ENCODE results near the gene STK39.

STK39 gene

DNA sequence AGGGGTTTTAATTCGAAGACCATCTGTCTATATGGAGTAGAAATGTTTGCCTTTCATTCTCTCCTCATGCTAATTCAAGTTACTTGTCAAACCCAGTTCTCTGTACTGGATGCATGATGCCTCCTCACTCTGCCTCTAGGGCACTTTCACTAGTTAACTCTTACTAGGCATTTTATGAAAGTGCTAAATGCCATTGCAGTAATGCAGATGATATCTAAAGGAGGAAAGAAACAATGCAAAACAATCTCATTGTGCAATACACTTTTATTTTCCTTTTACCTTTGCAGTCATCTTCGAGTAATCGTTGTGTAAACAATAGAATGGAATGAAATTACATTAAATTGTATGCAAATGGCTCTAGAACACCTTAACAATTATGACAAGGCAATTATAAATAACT is 293.6 kb downstream of the STK39 start:
- DNase-seq (ENCODE audit: low spot score) = no peak

DNA sequence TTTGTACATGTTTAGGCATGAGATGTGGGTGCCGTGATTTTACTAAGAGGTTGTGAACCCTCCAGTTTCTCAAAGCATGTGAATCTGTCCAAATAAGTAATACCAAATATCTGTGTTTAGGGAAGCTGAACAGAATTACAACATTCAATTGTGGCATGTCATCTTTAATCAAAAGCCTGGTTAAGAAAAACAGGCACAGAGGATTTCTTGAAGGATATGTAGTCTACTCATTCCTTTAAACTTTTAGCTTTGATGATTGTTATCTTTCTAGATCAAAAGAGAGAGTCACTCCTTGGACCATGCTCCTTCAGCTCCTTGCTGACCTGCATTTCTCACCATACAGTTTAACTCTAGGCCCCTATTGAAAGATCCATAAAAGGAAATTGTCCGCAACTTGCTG is 296.8 kb downstream of the STK39 start:
- DNase-seq (ENCODE audit: low spot score) = no peak

DNA sequence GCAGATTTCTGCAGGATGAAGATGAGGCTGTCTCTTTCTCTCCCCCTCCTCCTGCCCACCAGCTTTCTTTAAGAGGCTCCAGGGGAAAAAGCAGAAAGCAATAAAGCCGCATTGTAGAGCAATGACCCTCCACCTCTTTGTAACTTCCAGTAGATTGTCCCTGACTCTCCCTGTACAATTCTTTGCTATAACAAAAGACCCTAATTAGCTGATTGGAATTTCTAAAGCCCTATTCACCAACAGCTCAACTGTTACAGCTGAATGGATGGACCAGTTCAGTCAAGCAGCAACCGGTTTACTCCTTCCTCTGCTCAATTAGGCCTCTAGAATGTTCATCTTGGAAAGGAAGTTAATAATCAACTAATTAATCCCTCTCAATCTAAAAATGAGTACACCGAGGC is 301.0 kb downstream of the STK39 start:
- DNase-seq (ENCODE audit: low spot score) = no peak

DNA sequence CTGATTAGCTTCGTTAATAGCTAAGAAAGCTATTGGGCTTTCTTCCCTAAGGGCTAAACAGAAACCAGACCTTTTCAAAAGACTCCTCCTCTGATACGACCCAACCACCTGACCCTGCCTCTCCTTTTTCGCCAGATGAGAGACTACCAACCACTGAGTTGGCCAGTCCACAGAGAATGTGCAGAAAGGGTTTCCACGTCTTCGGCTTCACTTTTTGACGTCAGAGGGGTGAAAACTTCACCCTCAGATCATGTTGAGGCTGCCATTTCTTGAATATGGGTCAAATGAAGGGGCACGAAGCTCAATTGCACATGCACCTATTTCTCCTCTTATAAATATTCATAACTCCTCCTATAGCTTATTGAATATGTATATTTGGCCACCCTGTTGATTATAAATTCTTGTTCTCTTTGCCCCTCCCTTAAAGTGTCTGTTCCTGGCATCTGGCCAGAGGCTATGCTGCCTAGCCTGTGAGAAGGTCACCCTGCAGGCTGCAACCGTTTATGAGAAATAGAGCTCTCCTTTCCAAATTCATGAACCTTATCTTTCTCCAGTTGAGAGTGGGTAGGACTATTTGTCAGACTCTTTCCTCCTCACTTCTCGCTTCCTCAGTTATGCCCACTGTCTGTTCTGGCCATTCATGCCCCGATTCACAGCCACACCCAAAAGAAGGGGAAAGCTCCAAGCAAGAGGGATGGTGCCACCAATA is 301.6 kb downstream of the STK39 start:
- DNase-seq (ENCODE audit: low spot score) = no peak

DNA sequence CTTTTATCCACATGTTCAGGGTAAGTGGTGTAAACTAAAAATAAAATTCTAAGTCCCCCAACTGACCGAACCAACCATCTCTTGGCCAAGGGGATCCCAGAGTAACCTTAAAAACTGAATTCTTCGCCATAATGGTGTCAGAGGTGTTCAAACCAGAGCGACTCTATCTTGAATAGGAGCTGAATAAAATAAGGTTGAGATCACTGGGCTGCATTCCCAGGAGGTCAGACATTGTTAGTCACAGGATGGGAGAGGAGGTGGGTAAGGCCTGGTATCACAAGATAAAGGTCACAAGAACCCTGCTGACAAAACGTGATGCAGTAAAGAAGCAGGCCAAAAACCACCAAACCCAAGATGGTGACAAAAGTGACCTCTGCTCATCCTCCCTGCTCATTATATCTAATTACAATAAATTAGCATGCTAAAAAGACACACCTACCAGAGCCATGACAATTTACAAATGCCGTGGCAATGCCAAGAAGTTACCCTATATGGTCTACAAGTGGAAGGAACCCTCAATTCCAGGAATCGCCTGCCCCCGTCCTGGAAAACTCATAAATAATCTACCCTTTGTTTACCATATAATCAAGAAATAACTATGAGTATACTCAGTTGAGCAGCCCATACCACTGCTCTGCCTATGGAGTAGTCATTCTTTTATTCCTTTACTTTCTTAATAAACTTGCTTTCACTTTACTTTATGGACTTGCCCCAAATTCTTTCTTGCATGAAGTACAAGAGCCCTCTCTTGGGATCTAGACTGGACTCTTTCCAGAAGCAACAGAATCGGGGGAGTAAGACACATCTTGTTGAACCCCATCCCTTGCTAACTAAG is 302.4 kb downstream of the STK39 start:
- DNase-seq (ENCODE audit: low spot score) = no peak

DNA sequence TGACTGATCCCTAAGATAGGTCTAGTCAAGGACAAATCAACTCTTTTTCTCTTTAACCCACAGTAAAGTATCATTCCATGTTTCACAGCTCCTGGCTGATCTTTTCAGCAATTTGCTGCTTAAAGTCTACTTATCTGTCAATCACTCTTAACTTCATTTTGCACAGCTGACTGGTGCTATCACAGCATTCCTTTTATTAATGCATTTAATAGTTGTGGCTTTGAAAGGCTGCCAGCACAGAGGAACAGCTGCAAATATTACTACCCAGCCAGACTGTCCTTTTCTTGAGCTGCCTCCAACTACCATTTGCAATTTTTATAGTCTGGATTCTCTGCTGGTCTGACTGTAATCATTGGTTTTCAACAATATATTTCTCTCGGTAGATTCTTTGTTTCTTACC is 303.5 kb downstream of the STK39 start:
- no peak for DNase-seq (ENCODE audit: low spot score)

DNA sequence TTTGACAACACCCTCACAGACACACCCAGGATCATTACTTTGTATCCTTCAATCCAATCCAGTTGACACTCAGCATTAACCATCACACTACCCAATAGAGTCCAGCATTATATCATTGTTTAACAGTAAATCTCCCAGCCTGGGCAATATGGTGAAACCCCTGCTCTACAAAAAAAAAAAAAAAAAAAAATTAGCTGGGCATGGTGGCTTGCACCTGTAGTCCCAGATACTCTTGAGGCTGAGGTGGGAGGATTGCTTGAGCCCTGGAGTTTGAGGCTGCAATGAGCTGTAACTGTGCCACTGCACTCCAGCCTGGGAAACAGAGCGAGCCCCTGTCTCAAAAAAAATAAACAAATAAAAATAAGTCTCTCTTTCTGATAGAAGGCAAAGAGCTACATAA is 304.0 kb downstream of the STK39 start:
- no peak for DNase-seq (ENCODE audit: low spot score)

DNA sequence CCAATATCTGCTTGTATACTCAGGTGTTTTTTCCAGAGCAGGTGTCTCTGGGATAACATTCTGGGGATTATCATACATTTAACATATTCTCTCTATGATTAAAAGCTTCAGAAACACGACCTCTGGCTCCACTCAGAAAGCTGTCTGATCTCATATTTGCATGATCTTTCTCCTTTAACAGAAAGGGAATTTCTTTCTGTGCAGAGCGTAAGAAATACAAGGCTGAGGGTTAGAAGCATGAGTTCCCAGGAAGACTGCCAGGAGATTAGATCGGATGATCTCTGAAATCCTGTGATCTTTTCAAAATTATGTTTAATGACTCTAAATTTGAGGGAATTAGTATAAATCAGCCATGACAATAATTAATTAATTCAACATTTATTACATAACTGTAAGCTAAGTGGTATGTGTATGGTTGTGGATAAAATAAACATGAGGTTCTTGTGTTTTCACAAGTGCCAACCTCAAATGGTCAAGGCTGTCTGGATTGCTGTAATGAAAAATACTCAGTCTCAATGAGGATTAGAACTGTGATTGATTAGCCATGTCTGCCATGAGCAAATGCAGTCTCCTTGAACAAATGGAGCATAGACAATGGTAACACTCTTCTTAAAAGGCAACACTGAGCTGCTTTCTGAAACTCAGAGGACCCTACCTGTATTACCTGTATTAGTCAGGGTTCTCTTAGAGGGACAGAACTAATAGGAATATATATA is 304.9 kb downstream of the STK39 start:
- no peak for DNase-seq (ENCODE audit: low spot score)

DNA sequence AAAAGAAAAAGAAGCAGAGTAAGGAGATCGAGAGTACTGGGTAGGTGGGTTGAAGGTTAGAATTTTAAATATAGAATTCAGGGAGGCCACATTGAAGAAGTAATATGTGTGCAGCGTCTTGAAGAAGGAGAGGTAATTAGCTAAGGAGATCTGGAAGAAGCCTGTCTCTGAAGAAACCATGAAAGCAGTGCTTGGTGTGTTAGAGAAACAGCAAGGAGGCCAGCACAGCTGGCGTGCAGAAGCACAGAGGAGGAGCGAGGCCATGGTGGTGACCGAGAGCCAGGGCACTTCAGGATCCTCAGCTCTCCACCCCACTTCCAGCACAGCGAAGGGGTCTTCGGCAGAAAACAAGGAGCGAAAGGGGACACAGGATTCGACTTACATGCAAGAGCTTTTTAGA is 305.8 kb downstream of the STK39 start:
- no peak for DNase-seq (ENCODE audit: low spot score)

DNA sequence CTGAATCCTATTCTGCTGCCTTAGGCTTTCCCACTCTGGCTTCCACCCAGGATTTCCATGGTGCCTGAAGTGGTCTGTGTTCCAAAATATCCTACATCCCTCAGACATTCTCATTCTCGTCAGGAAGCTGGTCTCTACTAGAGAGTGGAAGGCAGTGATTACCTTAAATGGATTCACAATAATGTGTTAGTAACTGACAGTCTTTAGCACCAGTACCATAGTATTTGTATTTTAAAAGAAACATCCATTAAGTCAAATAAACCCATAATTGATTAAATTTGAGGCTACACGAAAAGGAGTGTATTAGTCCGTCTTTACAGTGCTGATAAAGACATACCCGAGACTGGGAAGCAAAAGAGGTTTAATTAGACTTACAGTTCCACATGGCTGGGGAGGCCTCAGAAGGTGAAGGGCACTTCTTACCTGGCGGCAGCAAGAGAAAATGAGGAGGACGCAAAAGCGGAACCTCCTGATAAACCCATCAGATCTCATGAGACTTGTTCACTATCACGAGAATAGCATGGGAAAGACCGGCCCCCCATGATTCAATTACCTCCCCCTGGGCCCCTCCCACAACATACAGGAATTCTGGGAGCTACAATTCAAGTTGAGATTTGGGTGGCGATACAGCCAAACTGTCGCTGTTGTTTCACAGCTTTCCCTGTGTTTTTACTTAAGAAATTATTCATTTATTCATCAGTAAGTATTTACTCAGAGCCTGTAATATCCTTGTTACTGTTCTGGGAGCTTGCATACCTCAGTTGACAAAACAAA is 306.5 kb downstream of the STK39 start:
- no peak for DNase-seq (ENCODE audit: low spot score)

DNA sequence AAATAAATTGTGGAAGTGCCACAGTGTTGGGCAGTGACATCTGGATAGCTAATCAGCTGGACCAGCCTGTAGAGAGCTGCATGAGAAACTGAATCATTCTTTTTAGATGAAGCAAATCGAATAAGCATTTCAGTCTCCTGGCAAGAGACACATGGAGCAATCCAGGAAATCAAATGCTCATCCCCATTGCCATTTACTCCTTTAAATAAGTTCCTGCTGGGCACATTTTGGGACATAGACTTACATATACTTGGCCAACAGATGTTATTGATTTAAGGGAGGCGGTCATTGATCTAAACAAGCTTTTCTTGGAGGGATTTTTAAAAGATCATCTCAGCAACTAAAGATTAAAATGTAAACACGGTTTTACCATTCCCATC is 307.1 kb downstream of the STK39 start:
- no peak for DNase-seq (ENCODE audit: low spot score)

DNA sequence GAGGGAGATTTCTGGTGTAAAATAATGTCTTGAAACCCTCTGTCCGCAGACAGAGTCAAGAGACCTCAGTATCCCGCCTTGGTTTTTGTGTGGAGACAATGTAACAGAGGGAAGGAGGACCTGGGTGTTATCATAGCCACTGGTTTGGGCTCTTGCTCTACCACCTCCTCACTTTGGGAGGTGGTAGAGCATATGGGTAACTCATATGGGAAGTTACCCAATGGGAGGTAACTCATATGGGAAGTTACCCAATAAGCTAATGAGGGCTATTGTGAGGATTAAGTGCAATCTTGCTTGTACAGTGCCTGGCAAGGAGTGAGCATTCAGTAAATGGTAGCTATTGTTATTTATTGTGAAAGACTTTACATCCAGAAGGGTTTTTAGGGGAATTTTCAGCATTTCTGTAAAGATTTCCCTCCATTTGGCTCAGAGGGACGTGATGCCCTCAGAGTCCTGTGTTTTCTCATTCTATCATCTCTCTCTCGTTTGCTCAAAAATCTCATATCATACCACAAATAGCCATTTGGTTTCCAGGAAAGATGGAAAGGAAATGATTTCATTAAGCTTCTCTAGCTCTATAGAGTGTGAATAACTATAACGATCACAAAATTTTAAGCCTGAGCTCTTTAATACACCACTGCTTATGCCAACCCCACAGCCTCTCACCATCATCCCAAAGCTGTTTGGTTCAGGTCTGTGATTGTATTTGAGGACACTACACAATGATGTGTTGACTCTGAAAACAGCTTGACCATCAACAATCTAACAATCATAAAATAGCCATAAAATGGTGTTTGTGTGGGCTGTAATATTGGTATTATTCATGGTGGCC is 307.7 kb downstream of the STK39 start:
- DNase-seq (ENCODE audit: low spot score) = no peak

DNA sequence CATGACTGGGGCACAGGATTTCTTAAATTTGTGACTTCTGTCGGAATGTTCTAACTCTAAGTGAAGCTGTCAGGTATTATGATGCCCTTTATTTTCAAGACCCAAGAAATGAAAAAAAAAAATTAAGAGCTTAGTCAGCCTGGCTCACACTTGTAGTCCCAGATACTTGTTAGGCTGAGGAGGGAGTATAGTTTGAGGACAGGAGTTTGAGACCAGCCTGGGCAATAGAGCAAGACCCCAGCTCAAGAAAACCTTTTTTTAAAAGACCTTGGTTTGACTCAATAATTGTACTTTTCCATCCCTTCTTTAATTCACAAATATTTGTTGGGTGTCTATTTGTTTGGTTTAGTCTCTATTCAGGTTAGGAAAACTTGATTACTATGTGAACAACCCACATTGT is 310.0 kb downstream of the STK39 start:
- DNase-seq (ENCODE audit: low spot score) = no peak

DNA sequence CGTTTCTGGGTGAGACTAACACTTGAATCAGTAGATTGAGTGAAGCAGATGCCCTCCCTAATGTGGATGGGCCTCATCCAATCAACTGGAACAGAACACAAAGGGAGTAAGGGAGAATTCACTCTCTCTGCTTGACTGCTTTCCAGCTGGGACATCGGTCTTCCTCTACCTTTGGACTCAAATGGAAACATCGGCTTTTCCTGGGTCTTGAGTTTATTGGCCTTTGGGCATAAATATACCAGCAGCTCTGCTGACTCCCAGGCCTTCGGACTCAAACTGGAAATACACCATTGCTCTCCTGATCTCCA is 311.6 kb downstream of the STK39 start:
- no peak for DNase-seq (ENCODE audit: low spot score)

DNA sequence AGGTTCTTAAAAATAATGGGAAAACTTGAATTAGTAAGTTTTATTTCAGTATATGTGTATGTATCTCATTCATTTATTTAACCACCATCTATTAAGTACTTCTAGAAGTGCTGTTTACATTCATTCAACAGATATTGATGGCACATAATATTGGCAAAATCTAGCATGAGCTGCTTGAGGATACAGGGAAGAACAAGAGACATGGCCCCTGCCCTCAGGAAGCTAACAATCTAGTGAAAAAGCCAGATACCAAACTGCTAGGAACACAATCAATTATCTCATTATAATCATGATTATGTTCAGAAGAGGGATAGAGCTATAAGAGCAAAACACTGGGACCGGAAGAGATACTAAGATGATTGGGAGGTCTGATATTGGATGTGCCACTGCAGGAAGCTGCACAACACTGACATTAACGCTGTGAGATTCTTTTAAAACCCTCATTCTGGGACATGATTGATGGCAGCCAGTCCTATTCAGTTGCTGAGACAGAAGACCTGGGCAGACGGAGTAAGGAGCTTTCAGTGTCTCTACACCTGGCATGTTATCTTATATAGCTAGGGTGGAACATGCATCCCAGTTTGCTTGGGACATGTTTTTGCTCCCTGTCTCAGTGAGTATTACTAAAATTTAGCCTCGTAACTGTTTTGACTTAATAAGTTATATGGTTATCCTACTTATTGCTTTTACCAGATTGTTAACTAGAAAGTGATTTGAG is 314.1 kb downstream of the STK39 start:
- DNase-seq (ENCODE audit: low spot score) = no peak

DNA sequence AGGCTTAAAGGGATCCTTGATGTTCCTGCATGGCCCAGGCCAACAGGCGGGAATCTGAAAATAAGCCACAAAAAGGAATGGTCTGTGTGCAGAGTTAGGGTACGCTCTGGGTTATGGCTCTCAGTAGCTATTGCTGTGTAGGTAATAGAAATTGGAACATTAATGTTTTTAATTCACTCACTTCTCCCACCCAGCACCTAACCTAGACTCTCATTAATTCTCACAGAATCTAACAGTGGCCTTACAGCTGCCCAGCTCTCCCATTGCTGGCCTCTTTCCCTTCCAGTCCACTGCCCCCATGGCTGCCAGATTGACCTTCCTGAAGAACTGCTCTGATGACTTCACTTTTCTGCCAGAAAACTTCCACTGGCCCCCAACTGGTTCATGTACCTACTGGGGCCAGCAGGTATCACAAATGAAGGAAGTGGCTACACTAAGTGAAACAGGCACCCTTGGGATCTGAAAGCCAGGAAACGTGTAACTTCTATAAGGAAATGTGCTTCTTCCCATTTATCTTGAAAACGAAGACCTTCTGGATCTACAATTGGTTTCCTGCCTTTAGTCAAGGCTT is 315.2 kb downstream of the STK39 start:
- no peak for DNase-seq (ENCODE audit: low spot score)

DNA sequence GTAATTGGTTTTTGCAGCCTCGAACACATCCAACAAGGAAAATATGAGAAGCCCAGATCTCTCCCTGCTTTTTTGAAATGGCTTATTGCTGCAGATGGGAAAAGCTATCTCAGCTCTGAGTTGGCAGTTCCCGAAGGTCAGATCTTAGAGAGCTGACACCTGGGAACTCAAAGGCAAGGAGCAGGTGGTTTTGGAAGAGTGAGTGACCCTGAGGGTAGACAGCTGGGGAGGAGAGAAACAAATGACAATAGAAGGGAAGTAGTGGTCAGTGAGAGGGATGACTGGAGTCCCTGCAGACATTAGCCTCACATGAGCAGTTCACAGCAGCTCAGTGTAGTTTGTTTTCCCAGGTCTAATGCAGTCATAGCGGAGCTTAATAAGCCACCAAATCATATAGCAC is 317.9 kb downstream of the STK39 start:
- no peak for DNase-seq (ENCODE audit: low spot score)

DNA sequence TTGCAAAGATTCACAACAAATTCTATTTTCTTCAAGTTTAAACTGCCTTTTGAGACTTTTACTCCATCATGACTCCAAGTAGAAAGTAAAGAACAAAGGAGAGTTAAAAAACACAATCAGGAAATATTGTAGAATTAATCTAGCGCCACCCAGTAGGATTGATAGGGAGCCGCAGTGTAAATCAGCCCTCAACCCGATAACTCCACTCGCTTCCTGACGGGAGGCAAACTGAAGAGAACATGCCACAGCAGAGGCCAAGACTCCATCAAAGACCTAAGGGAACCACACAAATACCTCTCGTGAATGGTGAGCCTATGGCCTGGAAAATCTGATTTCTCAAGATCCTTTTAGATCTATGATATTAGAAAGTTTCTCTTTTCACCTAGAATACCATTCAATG is 319.0 kb downstream of the STK39 start:
- no peak for DNase-seq (ENCODE audit: low spot score)

DNA sequence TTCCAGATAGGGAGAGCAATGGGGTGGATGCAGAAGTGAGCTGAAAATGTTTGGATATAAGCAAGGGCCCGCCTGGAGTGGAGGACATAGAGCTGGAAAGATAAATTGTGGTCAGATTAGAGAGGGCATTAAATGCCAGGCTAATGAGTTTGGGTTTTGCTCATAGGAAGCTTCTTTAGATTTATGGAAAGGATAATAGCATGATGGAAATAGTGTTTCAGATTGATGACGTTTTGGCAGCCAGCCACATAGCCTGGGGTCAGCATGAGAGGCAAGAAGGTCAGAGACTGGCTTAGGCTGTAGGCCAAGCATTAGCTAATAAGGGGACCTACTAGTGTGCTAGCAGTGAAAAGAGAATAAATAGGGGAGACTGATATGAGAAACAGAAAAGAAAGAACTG is 321.6 kb downstream of the STK39 start:
- no peak for DNase-seq (ENCODE audit: low spot score)

DNA sequence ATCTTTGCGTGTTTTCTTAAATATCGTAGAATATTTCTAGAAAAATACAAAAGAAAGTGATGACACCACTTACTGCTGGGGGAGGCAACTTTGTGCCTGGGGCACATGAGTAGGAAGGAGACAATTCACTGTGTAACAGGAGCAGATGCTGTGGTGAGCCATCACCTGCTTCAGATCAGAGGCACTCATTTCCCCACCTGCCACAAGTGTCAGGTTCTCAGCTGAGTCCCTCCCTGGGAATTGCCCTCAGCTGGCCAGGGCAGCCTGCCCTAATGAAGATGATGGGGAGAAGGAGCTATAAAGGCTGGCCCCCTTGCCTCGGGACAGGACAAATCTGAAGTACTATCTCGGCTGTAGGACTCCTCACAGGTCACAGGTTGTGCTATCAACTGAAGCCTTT is 322.8 kb downstream of the STK39 start:
- DNase-seq (ENCODE audit: low spot score) = no peak

DNA sequence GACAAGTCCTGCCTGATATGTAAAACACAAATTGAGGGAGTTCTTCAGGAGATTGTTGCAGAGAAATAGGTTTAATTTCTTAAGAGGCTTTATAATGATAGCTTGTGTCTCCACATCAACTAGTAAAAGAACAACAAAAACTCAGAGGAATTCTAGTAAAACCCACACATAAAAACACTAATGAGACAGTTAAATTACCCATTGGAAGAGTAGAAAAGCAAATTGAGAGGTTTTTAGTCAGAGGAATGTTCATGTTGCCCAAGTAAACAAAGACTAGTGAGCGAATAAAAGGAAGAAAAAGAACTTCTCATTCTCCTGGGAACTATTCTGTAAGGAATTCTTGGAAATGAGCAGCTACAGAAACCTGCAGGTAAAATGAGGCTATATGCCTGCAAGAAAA is 330.6 kb downstream of the STK39 start:
- no peak for DNase-seq (ENCODE audit: low spot score)

All from CD4-positive, alpha-beta T cell treated with Interleukin-2 at 100 ng/mL for 4 hours (primary cell).